Gastroesophageal sphincter (tissue), 3 donors: ENCODE results near the gene MYLK.

ENCODE experiments used
- EP300 ChIP-seq: sonication (generic); formaldehyde crosslinking; IDR thresholded peaks from one replicate; pipeline ENCODE4 v1.6.1; 2017; ENCODE audit warnings: antibody characterized with exemption, mild to moderate bottlenecking
- POLR2A ChIP-seq, 2 donors: fragments of 450-650 bp; IDR thresholded peaks; one replicate each; pipeline ENCODE4 v1.6.1; 2017; ENCODE audit warnings: antibody characterized with exemption in 2 of 2, mild to moderate bottlenecking in 2 of 2, moderate library complexity in 1 of 2
- POLR2AphosphoS5 ChIP-seq: sonication (generic); formaldehyde crosslinking; IDR thresholded peaks from one replicate; pipeline ENCODE4 v1.6.1; 2017; ENCODE audit warnings: antibody characterized with exemption
- TF ChIP-seq, protein P1 (sequence below), 4 experiments: fragments of 200-600 bp in 2 of 4; fragments of 450-650 bp in 2 of 4; sonication (generic) in 1 of 4; IDR thresholded peaks; one replicate each; pipeline ENCODE4 v1.5.1; 2017 to 2019; ENCODE audit warnings: antibody characterized with exemption in 4 of 4, mild to moderate bottlenecking in 2 of 4, moderate library complexity in 2 of 4

DNA sequence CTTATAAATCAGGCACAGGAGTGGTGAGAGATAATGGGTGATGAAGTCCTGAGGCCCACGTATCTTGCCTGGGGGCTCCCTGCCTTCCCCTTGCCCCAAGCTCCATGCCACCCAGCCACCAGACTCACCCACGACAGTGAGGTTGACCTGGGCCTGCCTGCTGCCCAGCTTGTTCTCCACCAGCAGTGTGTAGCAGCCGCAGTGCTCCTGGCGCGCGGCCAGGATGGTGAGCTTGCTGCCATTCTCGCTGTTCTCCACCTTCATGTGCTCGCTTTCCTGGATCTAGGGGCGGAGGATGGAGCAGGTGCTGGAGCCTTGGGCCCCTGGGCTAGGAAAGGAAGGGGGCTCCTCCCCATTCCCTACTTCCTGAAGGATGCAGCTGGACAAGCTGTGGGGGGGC lies 220.2 kb downstream of the MYLK start:
- TF ChIP-seq, protein P1, sequence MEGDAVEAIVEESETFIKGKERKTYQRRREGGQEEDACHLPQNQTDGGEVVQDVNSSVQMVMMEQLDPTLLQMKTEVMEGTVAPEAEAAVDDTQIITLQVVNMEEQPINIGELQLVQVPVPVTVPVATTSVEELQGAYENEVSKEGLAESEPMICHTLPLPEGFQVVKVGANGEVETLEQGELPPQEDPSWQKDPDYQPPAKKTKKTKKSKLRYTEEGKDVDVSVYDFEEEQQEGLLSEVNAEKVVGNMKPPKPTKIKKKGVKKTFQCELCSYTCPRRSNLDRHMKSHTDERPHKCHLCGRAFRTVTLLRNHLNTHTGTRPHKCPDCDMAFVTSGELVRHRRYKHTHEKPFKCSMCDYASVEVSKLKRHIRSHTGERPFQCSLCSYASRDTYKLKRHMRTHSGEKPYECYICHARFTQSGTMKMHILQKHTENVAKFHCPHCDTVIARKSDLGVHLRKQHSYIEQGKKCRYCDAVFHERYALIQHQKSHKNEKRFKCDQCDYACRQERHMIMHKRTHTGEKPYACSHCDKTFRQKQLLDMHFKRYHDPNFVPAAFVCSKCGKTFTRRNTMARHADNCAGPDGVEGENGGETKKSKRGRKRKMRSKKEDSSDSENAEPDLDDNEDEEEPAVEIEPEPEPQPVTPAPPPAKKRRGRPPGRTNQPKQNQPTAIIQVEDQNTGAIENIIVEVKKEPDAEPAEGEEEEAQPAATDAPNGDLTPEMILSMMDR (IDR thresholded peaks at IDR 0.05): no peak
- no peak for TF ChIP-seq EP300
- TF ChIP-seq POLR2AphosphoS5: no peak
- no peak for TF ChIP-seq POLR2A (IDR thresholded peaks at IDR 0.05)
